GM23338 (cell line): ENCODE results near the gene LMNA. TPM values are rescaled to one million over a fixed set of nuclear protein-coding genes. Genes with fewer than 3 reads are reported as not detected.

Experiments used
- ATAC-seq: fragments of 200-7000 bp; cut with Tn5 transposase; 3 replicates; pipeline ENCODE4 v1.9.1; 2020
- DNase-seq: peaks from one replicate; pipeline ENCODE4 v3.0.0-alpha.2; 2015; ENCODE audit warnings: low spot score
- H2AFZ ChIP-seq: fragments of 200-600 bp; sonication (generic); 2 replicates; pipeline ENCODE4 v1.8.0; 2016; ENCODE audit warnings: antibody characterized with exemption, mild to moderate bottlenecking, moderate library complexity
- H3F3A ChIP-seq: fragments of 200-600 bp; sonication (generic); replicated peaks from 2 replicates; pipeline ENCODE4 v1.8.0; 2017; ENCODE audit warnings: antibody characterized with exemption, mixed run types, low read depth
- H3K27ac ChIP-seq: fragments of 200-600 bp; sonication (generic); 2 replicates; pipeline ENCODE4 v1.6.1; 2016; ENCODE audit warnings: low read depth
- H3K27me3 ChIP-seq: fragments of 200-600 bp; sonication (generic); 2 replicates; pipeline ENCODE4 v1.8.0; 2016; ENCODE audit warnings: mild to moderate bottlenecking, mixed run types, moderate library complexity; ENCODE audit not compliant: insufficient read depth
- H3K36me3 ChIP-seq: fragments of 200-600 bp; sonication (generic); 2 replicates; pipeline ENCODE4 v1.8.0; 2016; ENCODE audit warnings: mild to moderate bottlenecking; ENCODE audit not compliant: insufficient read depth
- H3K4me1 ChIP-seq: fragments of 200-600 bp; sonication (generic); 2 replicates; pipeline ENCODE4 v1.8.0; 2016; ENCODE audit warnings: mild to moderate bottlenecking, moderate library complexity; ENCODE audit not compliant: insufficient read depth
- H3K4me2 ChIP-seq: fragments of 200-600 bp; sonication (generic); 2 replicates; pipeline ENCODE4 v1.7.1; 2017; ENCODE audit warnings: mixed run types
- H3K4me3 ChIP-seq: fragments of 200-600 bp; sonication (generic); 2 replicates; pipeline ENCODE4 v1.6.1; 2016; ENCODE audit warnings: mixed run types
- H3K79me2 ChIP-seq: fragments of 200-600 bp; sonication (generic); replicated peaks from 2 replicates; pipeline ENCODE4 v1.8.0; 2017; ENCODE audit warnings: mild to moderate bottlenecking; ENCODE audit not compliant: insufficient read depth
- H3K9me2 ChIP-seq: fragments of 200-600 bp; sonication (generic); 2 replicates; pipeline ENCODE4 v1.8.0; 2017; ENCODE audit not compliant: insufficient read depth
- H4K20me1 ChIP-seq: fragments of 200-600 bp; sonication (generic); replicated peaks from 2 replicates; pipeline ENCODE4 v1.8.0; 2017; ENCODE audit warnings: mild to moderate bottlenecking; ENCODE audit not compliant: insufficient read depth
- H3K27ac Mint-ChIP-seq: 2 replicates; pipeline ENCODE4 v1.8.0; 2020; ENCODE audit warnings: inconsistent platforms, mild to moderate bottlenecking, moderate library complexity, mixed read lengths
- H3K27me3 Mint-ChIP-seq: 3 replicates; pipeline ENCODE4 v1.8.0; 2022; ENCODE audit warnings: low read depth, mild to moderate bottlenecking, moderate library complexity, mixed read lengths, inconsistent platforms; ENCODE audit not compliant: insufficient read depth, poor library complexity
- H3K36me3 Mint-ChIP-seq: 3 replicates; pipeline ENCODE4 v1.8.0; 2021; ENCODE audit warnings: low read depth, mild to moderate bottlenecking, inconsistent platforms, moderate library complexity, mixed read lengths
- H3K4me1 Mint-ChIP-seq: 3 replicates; pipeline ENCODE4 v1.8.0; 2020; ENCODE audit warnings: mild to moderate bottlenecking, inconsistent platforms, mixed read lengths
- H3K4me3 Mint-ChIP-seq: 3 replicates; pipeline ENCODE4 v1.8.0; 2021; ENCODE audit warnings: moderate library complexity, mild to moderate bottlenecking, inconsistent platforms, mixed read lengths
- H3K9me3 Mint-ChIP-seq: 3 replicates; pipeline ENCODE4 v1.8.0; 2020; ENCODE audit warnings: moderate library complexity, mild to moderate bottlenecking, inconsistent platforms, mixed read lengths
- CREB1 ChIP-seq: fragments of 250-450 bp; sonication (Bioruptor Pico); IDR thresholded peaks from 2 replicates; pipeline ENCODE4 v1.5.0; 2020; ENCODE audit warnings: low read depth, mild to moderate bottlenecking, moderate library complexity
- CTCF ChIP-seq, 2 experiments: fragments of 200-600 bp in 1 of 2; sonication (generic) in 1 of 2; conservative IDR thresholded peaks; 2 replicates each; pipeline versions ENCODE4 v1.5.1 to v1.6.1; 2016 to 2017; ENCODE audit warnings: antibody characterized with exemption in 2 of 2, low read depth in 2 of 2, mild to moderate bottlenecking in 2 of 2, moderate library complexity in 1 of 2
- ETS1 ChIP-seq: IDR thresholded peaks from 2 replicates; pipeline ENCODE4 v1.6.1; 2016; ENCODE audit warnings: antibody characterized with exemption
- EZH2 ChIP-seq: fragments of 200-600 bp; sonication (generic); IDR thresholded peaks from one replicate; pipeline ENCODE4 v1.8.0; 2017; ENCODE audit warnings: antibody characterized with exemption, mild to moderate bottlenecking, low read depth; ENCODE audit not compliant: unreplicated experiment
- EZH2phosphoT487 ChIP-seq: fragments of 200-600 bp; sonication (generic); IDR thresholded peaks from one replicate; pipeline ENCODE4 v1.8.1; 2018; ENCODE audit warnings: antibody characterized with exemption; ENCODE audit not compliant: unreplicated experiment
- JUNB ChIP-seq: IDR thresholded peaks from one replicate; pipeline ENCODE4 v1.6.1; 2016; ENCODE audit warnings: antibody characterized with exemption; ENCODE audit not compliant: unreplicated experiment
- NANOG ChIP-seq: IDR thresholded peaks from 2 replicates; pipeline ENCODE4 v1.6.1; 2016; ENCODE audit warnings: antibody characterized with exemption, borderline replicate concordance
- POLR2AphosphoS5 ChIP-seq: IDR thresholded peaks from 2 replicates; pipeline ENCODE4 v1.6.1; 2016; ENCODE audit warnings: antibody characterized with exemption, low read depth
- REST ChIP-seq: IDR thresholded peaks from one replicate; pipeline ENCODE4 v1.6.1; 2018; ENCODE audit warnings: antibody characterized with exemption; ENCODE audit not compliant: unreplicated experiment
- ZNF331 ChIP-seq: fragments of 250-450 bp; sonication (Bioruptor Pico); IDR thresholded peaks from 2 replicates; pipeline ENCODE4 v1.5.0; 2020; ENCODE audit warnings: low read depth, mild to moderate bottlenecking, moderate library complexity
- polyA plus RNA-seq: library from polyadenylated mRNA; unstranded; fragments of >200 nt; fragmentation: Nextera tagmentation; extraction: Ambion mirVana; gene quantifications from 2 replicates; pipeline ENCODE4 v1.2.1, GENCODE V29; 2016
- total RNA-seq: library from RNA; depleted of rRNA; stranded (reverse); fragments of >200 nt; shearing (Covaris generic); gene quantifications from 2 replicates; pipeline ENCODE4 v1.2.3, GENCODE V29; 2014

The LMNA gene
- total and polyA plus RNA-seq, 2 experiments from 2014 or later = 35.5 to 56.3 TPM

- TF ChIP-seq REST (no peak), POLR2AphosphoS5 (no peak), EZH2phosphoT487 (no peak), NANOG (no peak), ETS1 (no peak), JUNB (no peak), CTCF (conservative IDR thresholded peaks at IDR 0.05; ENCODE audit: low read depth in 2 of 2) (no peak), EZH2 (no peak)
Observed at GRCh38 chr1:156090138-156090839, 24.2 kb upstream of the LMNA start (continued).

GRCh38 chr1:156090840-156091188 is 23.7 kb upstream of the LMNA start:
- H3K4me1 ChIP-seq = peaks cover 9% of the 10 kb centered on the region; the same call in 1 of the 2 replicates
- H3K27ac Mint-ChIP-seq = peak overlapping the region; percentile 68; the same call in 1 of the 2 replicates

More at GRCh38 chr1:156090840-156091188, 23.7 kb upstream of the LMNA start:
- no peak overlapping the region for H2AFZ ChIP-seq
- ATAC-seq = peak; percentile 97
- Mint-ChIP-seq H3K36me3 (peaks cover 12% of the 10 kb centered on the region; the same call in 2 of the 3 replicates), H3K27me3 (peaks cover 10% of the 10 kb centered on the region), H3K9me3 (no peaks in the 10 kb centered on the region), H3K4me1 (peaks cover 28% of the 10 kb centered on the region), H3K4me3 (no peak overlapping the region; the same call in 2 of the 3 replicates)
- peaks cover 7% of the 10 kb centered on the region for H3F3A ChIP-seq
- H3K79me2 ChIP-seq = 0 out of 2 replicates have a peak, but pooled peaks cover 2% of the 10 kb centered on the region
- H3K36me3 ChIP-seq = no peaks in the 10 kb centered on the region
- H3K9me2 ChIP-seq = no peaks in the 10 kb centered on the region
- no peaks in the 10 kb centered on the region for H3K27me3 ChIP-seq
- DNase-seq = peak; percentile 98
- H3K4me2 ChIP-seq = no peak overlapping the region
- TF ChIP-seq EZH2 (no peak), CREB1 (CRISPR knock-in tag) (0 out of 2 replicates have a peak, but pooled peaks have one; percentile 25), CTCF (conservative IDR thresholded peaks at IDR 0.05; ENCODE audit: low read depth in 2 of 2) (peak; percentile 83 to 94), ZNF331 (CRISPR knock-in tag) (no peak)
- no peak overlapping the region for H3K4me3 ChIP-seq
- no peaks in the 10 kb centered on the region; the same call in 1 of the 2 replicates for H4K20me1 ChIP-seq
- H3K27ac ChIP-seq = no peak overlapping the region
